GM10266 (cell line): ENCODE measurements around the gene FYB1.

Experiments used
- DNase-seq: peaks from one replicate; pipeline ENCODE4 v3.0.0; 2012; ENCODE audit errors: extremely low spot score
- TF ChIP-seq, protein P1 (sequence below): IDR thresholded peaks from 2 replicates; pipeline ENCODE4 v1.5.1; 2012; ENCODE audit warnings: mild to moderate bottlenecking, low read depth; ENCODE audit not compliant: control insufficient read depth, insufficient read depth; ENCODE audit errors: missing control alignments

Gene FYB1

DNA sequence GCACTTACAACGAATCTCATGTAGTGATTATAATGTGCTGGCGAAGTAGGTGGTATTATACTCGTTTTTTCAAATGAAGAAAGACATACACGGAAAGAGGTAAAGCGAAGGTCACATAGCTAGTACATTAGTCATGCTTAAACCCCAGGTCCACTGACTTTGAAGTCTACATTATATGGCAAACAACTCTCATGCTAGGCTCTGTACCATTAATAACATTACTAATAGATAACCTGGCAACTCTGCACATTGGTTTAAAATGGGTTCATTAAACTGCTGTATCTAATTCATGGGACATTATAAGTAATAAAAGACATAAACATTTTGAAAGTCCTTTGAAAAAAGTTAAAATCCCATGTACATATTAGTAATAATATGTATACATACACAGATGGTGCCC is 21.2 kb downstream of the FYB1 start:
- TF ChIP-seq, protein P1, sequence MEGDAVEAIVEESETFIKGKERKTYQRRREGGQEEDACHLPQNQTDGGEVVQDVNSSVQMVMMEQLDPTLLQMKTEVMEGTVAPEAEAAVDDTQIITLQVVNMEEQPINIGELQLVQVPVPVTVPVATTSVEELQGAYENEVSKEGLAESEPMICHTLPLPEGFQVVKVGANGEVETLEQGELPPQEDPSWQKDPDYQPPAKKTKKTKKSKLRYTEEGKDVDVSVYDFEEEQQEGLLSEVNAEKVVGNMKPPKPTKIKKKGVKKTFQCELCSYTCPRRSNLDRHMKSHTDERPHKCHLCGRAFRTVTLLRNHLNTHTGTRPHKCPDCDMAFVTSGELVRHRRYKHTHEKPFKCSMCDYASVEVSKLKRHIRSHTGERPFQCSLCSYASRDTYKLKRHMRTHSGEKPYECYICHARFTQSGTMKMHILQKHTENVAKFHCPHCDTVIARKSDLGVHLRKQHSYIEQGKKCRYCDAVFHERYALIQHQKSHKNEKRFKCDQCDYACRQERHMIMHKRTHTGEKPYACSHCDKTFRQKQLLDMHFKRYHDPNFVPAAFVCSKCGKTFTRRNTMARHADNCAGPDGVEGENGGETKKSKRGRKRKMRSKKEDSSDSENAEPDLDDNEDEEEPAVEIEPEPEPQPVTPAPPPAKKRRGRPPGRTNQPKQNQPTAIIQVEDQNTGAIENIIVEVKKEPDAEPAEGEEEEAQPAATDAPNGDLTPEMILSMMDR: no peak
- DNase-seq: no peak

GRCh38 chr5:39197556-39197955 is 21.8 kb downstream of the FYB1 start:
- TF ChIP-seq, protein P1: no peak
- no peak for DNase-seq

DNA sequence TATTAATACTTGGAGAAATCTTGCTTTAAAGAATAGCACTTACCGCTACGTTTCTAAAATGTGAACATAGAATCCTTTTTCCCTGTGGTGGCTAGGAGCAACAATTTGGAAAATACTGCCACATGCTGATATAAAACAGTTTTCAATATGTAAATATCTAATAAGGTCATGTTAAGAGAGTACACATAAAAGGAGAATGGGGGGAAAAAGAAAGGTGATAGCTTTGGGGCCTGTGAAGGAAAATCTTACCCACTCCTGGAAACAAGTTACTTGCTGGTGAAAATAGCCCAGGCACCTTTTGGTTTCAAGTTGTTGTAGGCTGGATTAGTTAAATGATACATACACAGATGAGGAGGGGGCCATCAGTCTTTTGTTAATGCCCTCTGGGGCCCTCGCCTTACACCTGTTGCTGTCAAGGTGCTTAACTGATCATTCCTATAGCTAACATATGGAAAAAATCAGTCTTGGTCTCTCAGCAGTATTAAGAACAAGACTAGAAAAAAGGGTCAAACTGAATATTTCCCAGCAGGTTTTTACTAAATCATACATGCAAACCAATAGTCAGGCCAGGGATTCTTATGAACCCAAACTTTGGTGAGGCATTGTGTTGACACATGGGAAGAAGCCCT is 24.1 kb downstream of the FYB1 start:
- TF ChIP-seq, protein P1: no peak
- no peak for DNase-seq

DNA sequence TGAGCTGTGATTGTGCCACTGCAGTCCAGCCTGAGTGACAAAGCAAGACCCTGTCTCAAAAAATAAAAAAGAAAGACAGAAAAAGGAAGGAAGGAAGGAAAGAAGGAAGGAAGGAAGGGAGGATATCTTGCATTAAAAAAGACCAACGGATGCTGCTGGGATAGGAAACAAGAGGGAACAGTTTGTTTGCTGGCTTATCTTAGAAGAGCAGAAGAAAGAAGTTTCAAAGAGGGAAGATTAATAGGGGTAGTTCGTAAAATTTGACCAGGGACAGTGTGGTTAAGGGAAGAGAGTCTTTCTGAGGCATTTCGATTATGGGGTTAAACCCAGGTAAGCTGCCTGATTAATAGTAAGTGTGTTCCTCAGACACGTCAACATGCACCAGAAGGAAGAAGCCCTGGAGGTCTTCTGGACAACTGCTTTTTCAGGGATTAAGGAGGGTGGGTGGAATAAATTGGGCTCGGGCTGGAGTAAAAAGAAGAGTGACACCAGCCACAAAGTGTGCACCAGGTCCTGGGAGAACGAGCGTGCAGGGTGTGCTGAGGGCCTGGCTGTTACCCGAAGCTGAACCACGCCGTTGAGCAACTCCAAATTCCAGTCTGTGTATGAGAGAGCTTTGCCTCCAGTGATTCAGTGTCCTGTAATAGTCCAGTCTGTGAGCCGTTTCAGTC is 24.8 kb downstream of the FYB1 start:
- no peak for DNase-seq
- TF ChIP-seq, protein P1: no peak

DNA sequence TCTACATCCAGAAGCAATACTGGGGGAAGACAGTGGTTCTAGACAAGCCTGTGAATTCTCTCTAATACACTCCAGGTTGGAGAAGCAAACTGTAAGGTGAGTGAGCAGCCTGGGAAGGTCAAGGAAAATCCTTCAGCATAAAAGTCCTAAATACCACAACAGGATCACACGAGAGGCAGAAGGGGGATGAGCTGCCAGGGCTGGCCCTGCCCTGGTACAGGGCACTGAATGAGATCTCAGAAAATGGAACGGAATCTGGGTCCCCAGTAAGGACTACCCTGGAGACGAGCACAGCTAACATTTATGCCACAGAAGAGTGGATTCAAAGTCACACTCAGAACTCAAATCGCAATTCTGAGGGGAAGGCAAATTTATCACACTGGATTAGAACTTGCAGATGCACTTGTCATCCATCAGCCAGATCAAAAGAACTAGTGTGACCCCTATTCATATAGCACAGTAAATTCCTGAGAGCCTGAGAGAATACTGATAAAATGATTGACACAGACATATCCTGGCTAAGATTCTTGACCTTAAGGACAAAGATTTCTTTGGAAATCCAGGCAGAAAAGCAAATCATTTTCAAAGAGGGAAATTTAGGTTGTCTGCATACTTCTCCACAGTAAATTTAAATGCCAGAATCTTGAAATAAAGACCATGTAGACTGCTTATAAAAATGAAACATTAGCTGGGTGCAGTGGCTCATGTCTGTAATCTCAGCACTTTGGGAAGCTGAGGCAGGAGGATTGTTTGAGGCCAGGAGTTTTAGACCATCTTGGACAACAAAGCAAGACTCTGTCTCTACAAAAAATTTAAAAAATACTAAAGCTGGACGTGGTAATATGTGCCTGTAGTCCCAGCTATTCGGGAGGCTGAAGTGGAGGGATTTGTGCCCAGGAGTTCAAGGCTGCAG is 25.6 kb downstream of the FYB1 start:
- DNase-seq: no peak
- TF ChIP-seq, protein P1: no peak

DNA sequence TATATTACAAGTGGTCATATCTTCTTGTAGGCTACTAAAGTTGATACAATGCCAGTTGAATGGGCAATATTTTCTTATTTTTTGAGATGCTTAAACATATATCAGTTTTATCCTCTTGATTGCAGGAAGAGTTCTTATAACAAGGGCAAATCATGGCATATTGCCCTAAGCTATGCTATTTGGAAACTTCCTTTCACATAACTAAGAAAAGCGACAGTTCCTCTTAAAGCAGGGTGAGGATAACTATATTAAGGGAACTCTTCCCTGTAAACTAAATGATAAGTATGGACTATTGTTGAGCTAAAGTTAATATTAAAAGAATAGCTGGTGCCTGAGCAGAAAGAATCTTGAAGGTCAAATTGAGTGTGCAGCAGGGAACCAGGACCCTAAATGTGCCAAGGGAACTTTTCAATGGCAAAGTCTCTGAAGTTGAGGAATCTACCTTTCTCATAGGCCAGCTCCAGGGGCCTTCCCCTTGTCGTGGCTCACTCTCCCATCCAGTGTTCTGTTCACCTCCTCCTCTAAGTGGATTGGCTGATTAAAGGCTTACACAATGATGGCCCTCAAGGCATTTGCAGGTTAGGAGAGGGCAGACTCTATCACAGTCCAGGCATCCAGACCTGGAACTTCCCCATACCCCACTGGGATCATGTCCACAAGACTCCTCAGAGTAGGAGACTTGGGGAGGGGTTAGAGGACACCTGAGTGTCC is 26.8 kb downstream of the FYB1 start:
- TF ChIP-seq, protein P1: no peak
- no peak for DNase-seq
